SH-SY5Y (cell line): ENCODE measurements around the gene PRC1.

ENCODE experiments used
- GATA2 ChIP-seq: IDR thresholded peaks from 2 replicates; pipeline ENCODE4 v1.6.1; 2011; ENCODE audit warnings: mild to moderate bottlenecking, low read depth, low read length
- GATA3 ChIP-seq: IDR thresholded peaks from 2 replicates; pipeline ENCODE4 v1.6.1; 2011; ENCODE audit warnings: low read depth, mild to moderate bottlenecking, low read length, moderate library complexity

- TF ChIP-seq GATA3 (no peak), GATA2 (no peak)
These were observed 45.8 kb downstream of the PRC1 start for GRCh38 chr15:90948506-90948905.
